K562 (cell line): ENCODE data around the gene UNC93B1. TPM values are rescaled to one million over a fixed set of nuclear protein-coding genes. Genes with fewer than 3 reads are reported as not detected.

Experiments used
- CTBP1 ChIP-seq: fragments of 450-650 bp; IDR thresholded peaks from 2 replicates; pipeline ENCODE4 v1.6.1; 2016; ENCODE audit warnings: borderline replicate concordance
- HMG20B ChIP-seq: fragments of 250-450 bp; sonication (Bioruptor Pico); IDR thresholded peaks from 2 replicates; pipeline ENCODE4 v1.5.0; 2021; ENCODE audit warnings: mild to moderate bottlenecking
- KDM4B ChIP-seq, 2 experiments: fragments of 450-650 bp in 1 of 2; sonication (generic) in 1 of 2; IDR thresholded peaks; 2 replicates each; pipeline ENCODE4 v1.6.1; 2016 to 2017; ENCODE audit warnings: borderline replicate concordance in 2 of 2, antibody characterized with exemption in 1 of 2, low read depth in 1 of 2, mild to moderate bottlenecking in 1 of 2
- POLR2AphosphoS5 ChIP-seq: IDR thresholded peaks from 2 replicates; pipeline ENCODE4 v1.6.1; 2011; ENCODE audit warnings: mild to moderate bottlenecking, low read depth, low read length, moderate library complexity; ENCODE audit not compliant: control insufficient read depth, insufficient read depth
- ZC3H11A ChIP-seq: IDR thresholded peaks from 2 replicates; pipeline ENCODE4 v1.6.1; 2012; ENCODE audit warnings: low read depth, low read length, improper control_type of control experiment
- ZKSCAN3 ChIP-seq: fragments of 250-450 bp; sonication (Bioruptor Pico); IDR thresholded peaks from 2 replicates; pipeline ENCODE4 v1.4.0; 2020
- ZSCAN29 ChIP-seq: fragments of 450-650 bp; IDR thresholded peaks from 2 replicates; pipeline ENCODE4 v1.6.1; 2017
- polyA plus RNA-seq, 8 experiments: library from polyadenylated mRNA; depleted of rRNA in 4 of 8; stranded (reverse) in 5 of 8; unstranded in 3 of 8; fragments of >200 nt; fragmentation: Nextera tagmentation in 2 of 8; fragmentation: Illumina TruSeq in 1 of 8; extraction: Ambion mirVana in 2 of 8; extraction: Trizol in 1 of 8; gene quantifications; 2 replicates each; pipeline versions ENCODE4 v1.2.1 to v1.2.3, GENCODE V29; 2011 to 2014; ENCODE audit warnings: inconsistent platforms in 1 of 8, missing spikeins in 1 of 8
- total RNA-seq, 7 experiments: library from RNA; depleted of rRNA in 6 of 7; stranded (reverse); fragments of >200 nt in 6 of 7; fragmentation: Illumina TruSeq in 2 of 7; extraction: Trizol in 2 of 7; gene quantifications; 2 replicates each; pipeline versions ENCODE4 v1.2.1 to v1.2.3, GENCODE V29; 2011 to 2021; ENCODE audit warnings: low replicate concordance in 1 of 7
- TF ChIP-seq, protein P1 (sequence below): fragments of 450-650 bp; IDR thresholded peaks from 2 replicates; pipeline ENCODE4 v1.7.1; 2018; ENCODE audit warnings: mild to moderate bottlenecking, low read depth; ENCODE audit not compliant: partially characterized antibody
- TF ChIP-seq, protein P2 (sequence below): IDR thresholded peaks from 2 replicates; pipeline ENCODE4 v1.6.1; 2012; ENCODE audit warnings: low read depth, low read length, improper control_type of control experiment, borderline replicate concordance
- TF ChIP-seq, protein P3 (sequence below): fragments of 450-650 bp; IDR thresholded peaks from 2 replicates; pipeline ENCODE4 v1.6.1; 2018; ENCODE audit warnings: mild to moderate bottlenecking, low read depth; ENCODE audit not compliant: partially characterized antibody
- TF ChIP-seq, protein P4 (sequence below), 2 experiments: fragments of 450-650 bp; formaldehyde crosslinking in 1 of 2; IDR thresholded peaks; 2 replicates each; pipeline versions ENCODE4 v1.4.0 to v1.6.1; 2014 to 2020; ENCODE audit warnings: mild to moderate bottlenecking in 2 of 2, borderline replicate concordance in 1 of 2, low read depth in 1 of 2

Gene UNC93B1
- total and polyA plus RNA-seq, 9 of the 15 experiments (the other 6 are each of a cell fraction or from before 2014, with no cell fraction given): 0.10 to 13.6 (median 6.5) TPM

DNA sequence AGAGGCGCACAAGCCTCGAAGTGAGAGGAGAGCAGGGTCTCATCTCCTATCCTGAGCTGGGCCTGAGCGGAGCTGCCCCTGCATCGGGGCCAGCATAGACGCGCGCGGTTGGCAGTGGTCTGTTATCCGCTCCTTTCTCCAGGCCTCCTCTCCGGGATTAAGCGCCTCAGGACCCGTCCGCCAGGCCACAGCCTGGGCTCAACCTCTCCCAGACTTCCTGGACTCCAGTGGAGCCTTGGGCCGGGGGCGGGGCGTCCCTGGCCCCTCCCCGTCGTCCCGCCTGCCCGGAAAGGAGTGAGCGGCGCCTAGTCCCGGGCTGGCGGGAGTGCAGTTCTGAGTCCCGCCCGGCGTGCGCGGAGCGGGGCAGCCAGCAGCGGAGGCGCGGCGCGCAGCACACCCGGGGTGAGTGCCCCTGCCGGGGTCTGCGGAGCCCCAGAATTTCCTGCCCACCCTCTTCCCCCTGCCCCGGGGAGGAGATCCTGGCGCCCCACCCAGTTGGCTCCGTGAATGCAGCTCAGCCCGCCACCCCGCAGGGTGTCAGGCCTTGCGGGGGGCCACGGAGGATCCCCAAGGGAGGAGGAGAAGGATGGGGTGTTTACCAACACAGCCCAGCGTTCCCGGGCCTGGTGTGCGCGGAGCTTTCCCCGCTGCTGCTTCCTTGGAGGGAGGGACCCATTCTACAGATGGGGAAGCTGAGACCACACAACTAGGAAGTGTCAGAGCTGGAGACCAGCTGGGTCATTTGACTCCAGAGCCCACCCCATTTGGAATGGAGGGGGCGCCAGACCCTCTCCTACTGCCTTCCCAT lies 35.0 kb upstream of the UNC93B1 start, which contains the start of gene TCIRG1 (continued):
- TF ChIP-seq, protein P1, sequence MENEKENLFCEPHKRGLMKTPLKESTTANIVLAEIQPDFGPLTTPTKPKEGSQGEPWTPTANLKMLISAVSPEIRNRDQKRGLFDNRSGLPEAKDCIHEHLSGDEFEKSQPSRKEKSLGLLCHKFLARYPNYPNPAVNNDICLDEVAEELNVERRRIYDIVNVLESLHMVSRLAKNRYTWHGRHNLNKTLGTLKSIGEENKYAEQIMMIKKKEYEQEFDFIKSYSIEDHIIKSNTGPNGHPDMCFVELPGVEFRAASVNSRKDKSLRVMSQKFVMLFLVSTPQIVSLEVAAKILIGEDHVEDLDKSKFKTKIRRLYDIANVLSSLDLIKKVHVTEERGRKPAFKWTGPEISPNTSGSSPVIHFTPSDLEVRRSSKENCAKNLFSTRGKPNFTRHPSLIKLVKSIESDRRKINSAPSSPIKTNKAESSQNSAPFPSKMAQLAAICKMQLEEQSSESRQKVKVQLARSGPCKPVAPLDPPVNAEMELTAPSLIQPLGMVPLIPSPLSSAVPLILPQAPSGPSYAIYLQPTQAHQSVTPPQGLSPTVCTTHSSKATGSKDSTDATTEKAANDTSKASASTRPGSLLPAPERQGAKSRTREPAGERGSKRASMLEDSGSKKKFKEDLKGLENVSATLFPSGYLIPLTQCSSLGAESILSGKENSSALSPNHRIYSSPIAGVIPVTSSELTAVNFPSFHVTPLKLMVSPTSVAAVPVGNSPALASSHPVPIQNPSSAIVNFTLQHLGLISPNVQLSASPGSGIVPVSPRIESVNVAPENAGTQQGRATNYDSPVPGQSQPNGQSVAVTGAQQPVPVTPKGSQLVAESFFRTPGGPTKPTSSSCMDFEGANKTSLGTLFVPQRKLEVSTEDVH: peak; percentile 15
- TF ChIP-seq CTBP1 (peak; percentile 50), ZSCAN29 (peak; percentile 87), ZKSCAN3 (CRISPR knock-in tag) (no peak), HMG20B (CRISPR knock-in tag) (0 out of 2 replicates have a peak, but pooled peaks have one; percentile 74), POLR2AphosphoS5 (peak; percentile 36; the same call in 1 of the 2 replicates), ZC3H11A (no peak), KDM4B (IDR thresholded peaks at IDR 0.05; ENCODE audit: borderline replicate concordance in 2 of 2, low read depth in 1 of 2) (no peak)
- TF ChIP-seq, protein P2, sequence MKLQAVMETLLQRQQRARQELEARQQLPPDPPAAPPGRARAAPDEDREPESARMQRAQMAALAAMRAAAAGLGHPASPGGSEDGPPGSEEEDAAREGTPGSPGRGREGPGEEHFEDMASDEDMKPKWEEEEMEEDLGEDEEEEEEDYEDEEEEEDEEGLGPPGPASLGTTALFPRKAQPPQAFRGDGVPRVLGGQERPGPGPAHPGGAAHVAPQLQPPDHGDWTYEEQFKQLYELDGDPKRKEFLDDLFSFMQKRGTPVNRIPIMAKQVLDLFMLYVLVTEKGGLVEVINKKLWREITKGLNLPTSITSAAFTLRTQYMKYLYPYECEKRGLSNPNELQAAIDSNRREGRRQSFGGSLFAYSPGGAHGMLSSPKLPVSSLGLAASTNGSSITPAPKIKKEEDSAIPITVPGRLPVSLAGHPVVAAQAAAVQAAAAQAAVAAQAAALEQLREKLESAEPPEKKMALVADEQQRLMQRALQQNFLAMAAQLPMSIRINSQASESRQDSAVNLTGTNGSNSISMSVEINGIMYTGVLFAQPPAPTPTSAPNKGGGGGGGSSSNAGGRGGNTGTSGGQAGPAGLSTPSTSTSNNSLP: no peak
- TF ChIP-seq, protein P3, sequence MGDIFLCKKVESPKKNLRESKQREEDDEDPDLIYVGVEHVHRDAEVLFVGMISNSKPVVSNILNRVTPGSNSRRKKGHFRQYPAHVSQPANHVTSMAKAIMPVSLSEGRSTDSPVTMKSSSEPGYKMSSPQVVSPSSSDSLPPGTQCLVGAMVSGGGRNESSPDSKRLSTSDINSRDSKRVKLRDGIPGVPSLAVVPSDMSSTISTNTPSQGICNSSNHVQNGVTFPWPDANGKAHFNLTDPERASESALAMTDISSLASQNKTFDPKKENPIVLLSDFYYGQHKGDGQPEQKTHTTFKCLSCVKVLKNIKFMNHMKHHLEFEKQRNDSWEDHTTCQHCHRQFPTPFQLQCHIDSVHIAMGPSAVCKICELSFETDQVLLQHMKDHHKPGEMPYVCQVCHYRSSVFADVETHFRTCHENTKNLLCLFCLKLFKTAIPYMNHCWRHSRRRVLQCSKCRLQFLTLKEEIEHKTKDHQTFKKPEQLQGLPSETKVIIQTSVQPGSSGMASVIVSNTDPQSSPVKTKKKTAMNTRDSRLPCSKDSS: no peak
- TF ChIP-seq, protein P4, sequence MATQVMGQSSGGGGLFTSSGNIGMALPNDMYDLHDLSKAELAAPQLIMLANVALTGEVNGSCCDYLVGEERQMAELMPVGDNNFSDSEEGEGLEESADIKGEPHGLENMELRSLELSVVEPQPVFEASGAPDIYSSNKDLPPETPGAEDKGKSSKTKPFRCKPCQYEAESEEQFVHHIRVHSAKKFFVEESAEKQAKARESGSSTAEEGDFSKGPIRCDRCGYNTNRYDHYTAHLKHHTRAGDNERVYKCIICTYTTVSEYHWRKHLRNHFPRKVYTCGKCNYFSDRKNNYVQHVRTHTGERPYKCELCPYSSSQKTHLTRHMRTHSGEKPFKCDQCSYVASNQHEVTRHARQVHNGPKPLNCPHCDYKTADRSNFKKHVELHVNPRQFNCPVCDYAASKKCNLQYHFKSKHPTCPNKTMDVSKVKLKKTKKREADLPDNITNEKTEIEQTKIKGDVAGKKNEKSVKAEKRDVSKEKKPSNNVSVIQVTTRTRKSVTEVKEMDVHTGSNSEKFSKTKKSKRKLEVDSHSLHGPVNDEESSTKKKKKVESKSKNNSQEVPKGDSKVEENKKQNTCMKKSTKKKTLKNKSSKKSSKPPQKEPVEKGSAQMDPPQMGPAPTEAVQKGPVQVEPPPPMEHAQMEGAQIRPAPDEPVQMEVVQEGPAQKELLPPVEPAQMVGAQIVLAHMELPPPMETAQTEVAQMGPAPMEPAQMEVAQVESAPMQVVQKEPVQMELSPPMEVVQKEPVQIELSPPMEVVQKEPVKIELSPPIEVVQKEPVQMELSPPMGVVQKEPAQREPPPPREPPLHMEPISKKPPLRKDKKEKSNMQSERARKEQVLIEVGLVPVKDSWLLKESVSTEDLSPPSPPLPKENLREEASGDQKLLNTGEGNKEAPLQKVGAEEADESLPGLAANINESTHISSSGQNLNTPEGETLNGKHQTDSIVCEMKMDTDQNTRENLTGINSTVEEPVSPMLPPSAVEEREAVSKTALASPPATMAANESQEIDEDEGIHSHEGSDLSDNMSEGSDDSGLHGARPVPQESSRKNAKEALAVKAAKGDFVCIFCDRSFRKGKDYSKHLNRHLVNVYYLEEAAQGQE (IDR thresholded peaks at IDR 0.05; ENCODE audit: borderline replicate concordance): no peak
- TF ChIP-seq, protein P4 (CRISPR knock-in tag; IDR thresholded peaks at IDR 0.05; ENCODE audit: low read depth): 0 out of 2 replicates have a peak, but pooled peaks have one; percentile 61
